Stimulated activated CD4-positive, alpha-beta T cell treated with anti-CD3 and anti-CD28 coated beads, Interleukin-2, amount 100 ng/mL, for 4 hours (primary cell): ENCODE results near the gene ARHGAP27.
A peak's percentile ranks its signal among the peaks of the same experiment; 100 is the strongest.

Experiments
- DNase-seq: peaks from one replicate; pipeline ENCODE4 v3.0.0-alpha.2; 2020; ENCODE audit warnings: low read depth

Gene ARHGAP27

GRCh38 chr17:45384047-45384788, 48.5 kb downstream of the ARHGAP27 start:
- no peak for DNase-seq

DNA sequence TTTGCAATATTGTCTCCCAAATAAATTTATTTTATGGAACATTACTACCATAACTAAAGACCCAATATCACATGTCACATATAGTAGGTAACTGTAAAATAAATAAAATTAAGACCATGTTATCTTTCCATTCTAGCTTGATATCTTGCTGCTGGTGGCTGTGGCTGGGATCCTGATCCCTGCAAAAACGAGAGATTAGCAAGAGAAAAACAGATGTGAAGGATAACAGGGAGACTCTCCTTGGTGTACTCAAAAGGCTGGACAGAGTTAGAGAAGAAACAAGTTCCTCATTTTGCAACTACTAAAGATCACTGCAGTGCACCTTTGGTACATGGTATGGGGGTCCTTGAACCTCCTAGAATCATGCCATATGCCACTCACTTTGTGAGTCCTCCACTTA, 49.7 kb downstream of the ARHGAP27 start:
- DNase-seq: no peak

DNA sequence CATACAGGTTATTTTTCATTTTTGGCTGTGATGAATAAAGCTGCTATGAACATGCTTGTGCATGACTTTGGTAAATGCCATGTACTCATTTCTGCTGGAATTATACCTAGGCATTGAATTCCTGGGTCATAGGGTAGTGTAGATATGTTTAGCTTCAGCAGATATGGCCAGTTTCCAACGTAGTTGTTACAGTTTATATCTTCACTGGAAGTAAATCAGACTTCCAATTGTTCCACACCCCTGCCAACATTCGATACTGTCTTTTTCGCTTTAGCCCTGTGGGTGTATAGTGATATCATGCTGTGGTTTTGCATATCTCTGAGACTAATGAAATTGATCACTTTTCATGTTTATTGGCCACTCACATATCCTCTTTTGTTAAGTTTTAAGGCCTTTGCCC, 50.4 kb downstream of the ARHGAP27 start:
- no peak for DNase-seq

- DNase-seq: no peak
These were observed 51.7 kb downstream of the ARHGAP27 start for GRCh38 chr17:45380991-45381390.

DNA sequence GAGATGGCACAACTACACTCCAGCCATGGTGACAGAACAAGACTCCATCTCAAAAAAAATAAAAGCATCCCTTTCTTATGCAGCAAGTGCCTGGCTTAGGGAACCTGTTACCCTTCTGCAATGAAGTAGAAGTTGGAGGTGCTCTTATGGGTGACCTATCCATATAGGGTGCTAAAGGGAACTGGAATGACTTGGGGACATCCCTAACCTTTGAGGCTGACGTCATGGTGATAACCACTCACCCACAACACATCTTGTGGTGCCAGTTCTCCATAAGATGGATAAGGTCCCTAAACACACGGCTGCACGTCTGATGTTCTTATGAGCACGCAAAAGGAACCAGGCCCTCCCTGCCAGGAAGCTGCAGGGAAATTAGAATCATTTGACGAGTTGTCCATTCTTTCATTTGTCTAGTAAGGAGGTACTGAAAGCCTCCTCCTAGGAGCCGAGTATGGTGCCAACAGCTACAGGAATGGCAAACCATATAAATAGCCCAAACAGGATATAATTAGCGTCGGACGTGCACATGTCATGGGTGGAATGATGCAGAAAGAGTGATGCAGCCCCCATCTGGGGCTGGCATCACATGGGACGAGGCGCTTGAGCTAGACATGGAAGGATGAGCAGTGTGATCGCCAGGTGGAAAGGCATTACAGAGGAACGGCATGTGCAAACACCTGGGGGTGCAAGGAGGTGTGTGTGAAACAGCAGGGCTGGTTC, 52.5 kb downstream of the ARHGAP27 start:
- no peak for DNase-seq

GRCh38 chr17:45377401-45377800, 55.3 kb downstream of the ARHGAP27 start:
- no peak for DNase-seq

DNA sequence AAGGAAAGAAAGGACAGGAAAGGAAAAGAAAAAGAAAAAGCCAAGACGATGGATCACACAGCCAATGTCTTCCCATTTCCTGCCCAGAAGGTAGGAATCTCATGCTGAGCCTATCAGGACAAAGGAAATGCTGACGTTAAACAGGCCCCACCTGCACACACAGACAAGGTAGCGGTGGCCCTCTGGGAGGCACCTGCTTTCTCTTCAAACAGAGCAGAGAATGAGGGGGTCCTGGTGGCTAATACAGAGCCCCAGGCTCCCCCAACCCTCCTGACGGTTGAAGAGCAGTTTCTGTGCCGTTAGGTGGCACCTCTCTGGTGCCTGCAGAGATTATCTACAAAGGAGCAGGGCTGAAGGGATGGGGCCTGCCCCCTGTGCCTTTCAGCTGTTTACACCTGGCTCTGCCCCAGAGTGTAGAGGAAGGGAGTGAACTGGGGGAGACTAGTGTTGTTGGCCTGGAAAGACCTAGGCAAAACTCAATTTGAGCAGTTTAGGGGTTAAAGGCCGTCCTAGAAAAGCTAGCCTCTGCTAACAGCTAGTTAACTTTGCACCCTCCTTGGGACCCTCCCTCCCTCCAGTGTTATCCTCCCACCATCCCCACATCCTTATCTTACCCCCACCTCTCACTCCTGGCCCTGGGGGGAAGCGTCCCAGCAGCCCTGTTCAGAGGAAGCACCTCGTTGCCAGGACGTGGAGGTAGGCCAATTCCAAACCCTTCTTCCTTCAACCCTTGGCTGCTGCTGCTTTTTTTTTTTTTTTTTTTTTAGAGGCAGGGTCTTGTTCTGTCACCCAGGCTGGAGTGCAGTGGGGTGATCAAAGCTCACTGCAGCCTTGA, 56.3 kb downstream of the ARHGAP27 start:
- no peak for DNase-seq

- no peak for DNase-seq
These were observed 58.2 kb downstream of the ARHGAP27 start for GRCh38 chr17:45374501-45374900.

DNA sequence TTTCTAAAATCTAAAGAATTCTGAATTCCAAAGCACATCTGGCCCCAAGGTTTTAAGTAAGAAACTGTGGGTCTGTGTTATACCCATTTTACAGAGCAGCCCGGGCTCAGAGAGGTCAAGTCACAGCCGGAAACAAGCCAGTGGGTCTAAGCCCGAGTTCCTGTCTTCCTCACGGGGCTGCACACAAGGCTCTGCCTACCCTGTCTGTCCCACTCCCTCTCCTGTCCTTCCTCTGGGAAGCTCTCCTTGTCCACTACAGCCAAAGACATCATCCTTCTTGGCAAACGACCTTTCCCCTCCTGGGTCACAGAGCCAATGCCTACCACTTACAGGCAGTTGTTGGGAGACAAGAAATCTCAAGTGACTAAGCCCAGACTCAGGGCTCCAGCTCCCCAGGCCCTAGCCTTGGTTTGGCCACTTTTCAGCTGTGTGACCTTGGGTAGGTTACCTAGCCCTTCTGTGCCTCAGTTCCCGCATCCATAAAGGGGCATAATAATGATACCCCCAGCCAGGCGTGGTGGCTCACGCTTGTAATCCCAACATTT, 60.3 kb downstream of the ARHGAP27 start:
- no peak for DNase-seq

GRCh38 chr17:45371414-45372324, 61.0 kb downstream of the ARHGAP27 start:
- peak; percentile 25 for DNase-seq

DNA sequence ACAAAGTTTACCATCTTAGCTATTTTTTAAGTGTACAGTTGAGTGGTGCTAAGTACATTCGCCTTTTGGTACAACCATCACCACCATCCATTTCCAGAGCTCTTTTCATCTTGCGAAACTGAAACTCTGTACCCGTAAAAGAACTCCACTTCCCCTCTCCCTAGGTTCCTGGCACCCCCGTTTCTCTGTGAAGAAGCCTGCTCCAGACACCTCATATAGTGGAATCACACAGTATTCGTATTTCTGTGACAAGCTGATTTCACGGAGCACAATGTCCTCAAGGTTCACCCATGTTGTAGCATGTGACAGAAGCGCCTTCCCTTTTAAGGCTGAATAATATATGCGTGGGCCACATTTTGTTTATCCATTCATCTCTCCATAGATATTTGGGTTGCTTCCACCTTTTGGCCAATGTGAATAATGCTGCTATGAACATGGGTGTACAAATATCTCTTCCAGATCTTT, 61.7 kb downstream of the ARHGAP27 start:
- DNase-seq: no peak

- no peak for DNase-seq
These were observed 63.2 kb downstream of the ARHGAP27 start for GRCh38 chr17:45369421-45369820.

DNA sequence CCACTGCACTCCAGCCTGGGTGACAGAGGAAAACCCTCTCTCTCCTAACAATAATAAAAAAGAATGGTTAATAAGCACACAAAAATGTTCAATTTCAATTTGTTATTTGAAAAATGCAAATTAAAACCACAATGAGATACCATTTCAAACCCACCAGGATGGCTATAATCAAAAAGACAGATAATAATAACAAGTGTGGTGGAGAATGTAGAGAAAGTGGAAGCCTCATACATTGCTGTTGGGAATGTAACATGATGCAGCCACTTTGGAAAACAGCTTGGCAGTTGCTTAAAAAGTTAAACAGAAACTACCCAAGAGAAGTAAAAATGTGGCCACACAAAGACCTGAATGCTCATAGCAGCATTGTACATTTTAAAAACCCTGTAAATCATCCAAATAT, 64.0 kb downstream of the ARHGAP27 start:
- DNase-seq: no peak

DNA sequence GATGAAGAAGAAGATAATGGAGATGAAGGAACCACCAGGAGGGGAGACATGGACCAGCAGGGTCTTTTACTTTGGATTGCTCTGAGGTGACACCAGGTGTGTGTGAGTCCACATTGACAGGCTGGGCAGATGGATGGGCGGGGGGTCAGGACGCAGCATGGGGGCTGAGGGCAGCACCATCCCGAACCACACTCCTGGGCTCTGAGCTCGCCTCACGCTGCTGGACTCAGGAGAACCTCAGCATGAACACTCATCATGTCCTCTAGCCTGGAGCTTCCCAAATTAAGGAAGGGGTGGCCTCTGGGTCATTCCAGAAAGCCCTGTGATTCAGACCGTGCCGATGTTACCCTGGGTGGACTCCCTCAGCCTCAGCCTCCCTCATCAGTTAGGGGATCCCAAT, 65.5 kb downstream of the ARHGAP27 start:
- no peak for DNase-seq

- DNase-seq: no peak
These were observed 66.0 kb downstream of the ARHGAP27 start for GRCh38 chr17:45366691-45367090.

GRCh38 chr17:45366049-45366448, 66.6 kb downstream of the ARHGAP27 start:
- no peak for DNase-seq

- DNase-seq: no peak
These were observed 67.9 kb downstream of the ARHGAP27 start for GRCh38 chr17:45364531-45365390.

GRCh38 chr17:45363498-45363897, 69.2 kb downstream of the ARHGAP27 start:
- no peak for DNase-seq

DNA sequence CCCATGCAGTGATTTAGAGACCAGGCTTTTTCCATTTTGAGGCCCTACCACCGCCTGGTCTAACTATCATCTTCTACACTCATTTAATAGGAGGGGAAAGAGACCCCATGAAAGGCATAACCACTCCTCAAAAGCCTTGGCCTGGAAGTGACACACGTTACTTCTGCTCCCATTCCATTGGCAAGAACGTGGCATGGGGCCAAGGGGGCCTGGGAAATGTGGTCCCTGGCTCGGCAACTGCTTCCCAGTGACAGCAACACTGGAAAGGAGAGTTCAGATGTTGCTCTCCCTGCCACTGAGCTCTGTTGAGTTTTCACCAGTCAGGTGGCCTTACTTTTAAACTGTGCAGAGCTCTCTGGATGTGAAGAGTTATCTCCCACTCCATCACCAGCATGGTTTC, 70.7 kb downstream of the ARHGAP27 start:
- DNase-seq: no peak

DNA sequence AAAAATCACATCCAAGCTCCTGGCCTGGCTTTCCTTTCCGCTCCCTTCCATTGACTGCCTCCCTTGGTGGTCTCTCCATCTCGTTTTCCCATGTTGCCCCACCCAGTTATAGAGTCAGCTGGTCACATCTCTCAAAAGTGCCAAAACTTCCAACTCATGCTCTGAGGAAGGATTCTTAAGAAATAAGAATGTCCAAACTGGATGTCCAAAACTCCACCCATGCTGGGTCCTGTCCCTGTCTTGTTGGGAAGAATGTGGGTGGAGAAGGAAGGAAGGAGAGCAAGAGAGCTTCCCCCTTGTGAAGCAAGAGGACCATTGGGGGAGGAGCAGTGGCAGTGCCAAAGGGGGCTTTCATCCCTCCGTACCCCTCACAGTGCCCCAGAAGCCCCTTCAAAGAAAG, 71.2 kb downstream of the ARHGAP27 start:
- no peak for DNase-seq
